ENCODE data around the gene BUD23. TPM values are rescaled to one million over a fixed set of nuclear protein-coding genes. Genes with fewer than 3 reads are reported as not detected.

Gene BUD23, protein sequence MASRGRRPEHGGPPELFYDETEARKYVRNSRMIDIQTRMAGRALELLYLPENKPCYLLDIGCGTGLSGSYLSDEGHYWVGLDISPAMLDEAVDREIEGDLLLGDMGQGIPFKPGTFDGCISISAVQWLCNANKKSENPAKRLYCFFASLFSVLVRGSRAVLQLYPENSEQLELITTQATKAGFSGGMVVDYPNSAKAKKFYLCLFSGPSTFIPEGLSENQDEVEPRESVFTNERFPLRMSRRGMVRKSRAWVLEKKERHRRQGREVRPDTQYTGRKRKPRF
- 57.7 and 61.8 TPM in 2 replicates for total RNA-seq

DNA sequence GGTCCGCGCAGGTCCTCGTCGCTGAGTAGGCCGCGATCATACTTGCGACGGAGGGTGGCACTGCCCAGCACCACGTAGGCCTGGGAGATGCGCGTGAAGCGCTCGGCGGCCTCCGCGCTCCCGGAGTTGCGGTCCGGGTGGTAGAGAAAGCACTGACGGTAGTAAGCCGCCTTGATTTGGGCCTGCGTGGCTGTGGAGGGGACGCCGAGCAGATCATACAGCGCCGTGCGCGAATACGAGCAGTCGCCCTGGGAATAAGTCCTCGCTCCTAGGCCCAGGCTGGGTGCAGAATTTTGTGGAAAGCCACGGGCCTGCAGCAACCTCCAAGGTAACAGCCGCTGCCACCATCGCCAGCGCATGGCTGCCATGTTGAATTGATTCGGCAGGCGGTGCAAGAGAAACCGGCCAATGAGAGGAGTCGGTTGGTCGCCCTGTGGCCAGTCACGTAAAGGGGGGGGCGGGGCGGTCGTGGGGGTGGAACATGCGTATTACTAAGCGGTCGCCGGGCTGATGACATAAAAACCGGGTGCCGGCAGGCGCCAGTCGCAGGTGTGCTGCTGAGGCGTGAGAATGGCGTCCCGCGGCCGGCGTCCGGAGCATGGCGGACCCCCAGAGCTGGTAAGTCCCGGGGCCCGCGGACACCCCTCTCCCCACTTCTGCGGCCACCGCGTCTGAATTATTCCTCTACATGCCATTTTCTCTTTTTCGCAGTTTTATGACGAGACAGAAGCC lies at the start of gene BUD23, which contains the start of gene DNAJC30:
TSS of gene BUD23 (plus strand) at position 542 of the 732 bp plus-strand sequence. CDS start at position 571, 29 bp downstream.
TSS of gene DNAJC30 (minus strand) at position 398 of the 732 bp plus-strand sequence. CDS start at position 368, 30 bp downstream.

DNA sequence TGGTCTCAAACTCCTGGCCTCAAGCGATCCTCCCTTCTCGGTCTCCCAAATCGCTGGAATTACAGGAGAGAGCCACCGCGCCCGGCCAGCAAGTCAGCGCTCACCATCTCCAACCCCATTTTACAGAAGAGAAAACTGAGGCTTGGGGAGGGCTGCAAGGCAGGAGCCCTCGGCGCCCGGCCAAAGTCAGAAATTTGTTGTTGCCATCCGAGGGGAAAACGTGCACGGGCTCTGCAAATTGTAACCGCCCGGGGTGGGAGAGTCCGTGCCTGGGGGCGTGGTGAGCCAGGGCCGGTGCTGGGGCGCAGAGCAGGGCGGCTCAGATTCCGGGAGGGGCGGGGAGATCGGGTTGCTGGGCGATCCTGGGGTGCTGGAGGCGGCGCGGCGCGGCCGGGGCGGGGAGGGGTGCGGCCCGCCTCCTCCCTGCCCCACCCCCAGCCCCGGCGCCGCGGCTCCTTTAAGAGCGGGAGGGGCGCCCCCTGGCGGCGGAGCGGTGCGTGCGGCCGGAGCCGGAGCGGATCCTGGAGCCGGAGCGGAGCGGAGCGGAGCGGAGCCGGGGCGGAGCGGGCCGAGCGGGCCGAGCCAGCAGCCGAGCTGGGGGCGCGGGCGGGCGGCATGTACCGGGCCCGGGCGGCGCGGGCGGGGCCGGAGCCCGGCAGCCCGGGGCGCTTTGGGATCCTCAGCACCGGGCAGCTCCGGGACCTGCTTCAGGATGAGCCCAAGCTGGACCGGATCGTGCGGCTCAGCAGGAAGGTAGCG lies 15.9 kb upstream of the BUD23 start, which contains the start of gene VPS37D:
TSS of gene VPS37D (plus strand) at position 488 of the 759 bp plus-strand sequence. CDS start at position 616, 128 bp downstream.

DNA sequence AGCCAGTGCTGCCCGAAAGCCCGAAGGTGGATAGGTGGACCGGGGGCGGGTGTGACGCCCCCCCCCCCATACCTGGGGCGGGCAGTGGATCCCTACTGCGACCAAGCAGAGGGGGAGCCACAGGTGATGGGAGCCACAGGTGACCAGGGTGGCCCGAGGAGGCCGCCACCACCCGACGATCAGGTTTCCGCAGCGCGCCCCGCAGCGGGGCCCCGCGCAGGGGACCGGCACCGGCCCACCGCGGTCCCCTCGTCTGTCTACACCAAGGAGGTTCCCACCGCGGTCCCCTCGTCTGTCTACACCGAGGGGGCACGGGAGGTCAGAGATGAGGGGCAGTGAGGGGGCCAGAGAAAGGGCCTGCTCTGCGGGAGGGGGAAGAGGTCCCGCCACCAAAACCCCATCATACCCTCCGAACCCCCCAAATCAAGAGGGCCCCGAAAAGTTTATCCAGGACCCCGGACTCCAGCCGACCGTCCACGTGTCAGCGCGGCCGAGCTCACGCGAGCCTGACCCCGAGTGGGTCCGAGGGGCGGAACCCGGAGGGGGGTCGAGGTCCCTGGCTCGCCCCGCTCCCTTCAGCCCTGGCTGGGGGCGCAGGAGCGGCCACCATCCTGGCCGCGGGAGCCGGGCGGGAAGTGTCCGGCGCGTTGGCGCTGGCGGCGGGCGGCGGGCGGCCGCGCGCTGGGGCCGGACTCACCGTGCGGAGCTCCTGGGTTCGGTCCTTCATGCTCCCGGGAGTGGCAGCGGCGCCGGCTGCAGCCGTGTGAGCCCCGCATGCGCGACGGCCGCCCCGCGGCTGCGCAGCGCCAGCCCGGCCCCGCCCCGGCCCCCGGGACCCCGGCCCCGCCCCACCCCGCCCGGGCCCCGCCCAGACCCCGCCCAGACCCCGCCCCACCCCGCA lies 35.8 kb downstream of the BUD23 start, which contains the start of gene STX1A:
TSS of gene STX1A (minus strand) at position 765 of the 901 bp plus-strand sequence. CDS start at position 727, 38 bp downstream.

GRCh38 chr7:73738612-73739386 lies 55.4 kb downstream of the BUD23 start, which contains the start of gene ABHD11:
ABHD11 (minus strand) TSS chr7:73738802; CDS start chr7:73738770, 32 bp downstream.

Other genes starting within 250 kb of the BUD23 start
- gene FZD9, start 249.8 kb upstream of the BUD23 start, total RNA-seq, result 0.85 and 1.4 TPM in 2 replicates
- gene BAZ1B, start 161.3 kb upstream of the BUD23 start, total RNA-seq, result 45.8 and 54.6 TPM in 2 replicates
- gene BCL7B, start 125.9 kb upstream of the BUD23 start, total RNA-seq, result 12.7 and 19.2 TPM in 2 replicates
- 76.4 and 97.0 TPM in 2 replicates for gene TBL2, start 105.0 kb upstream of the BUD23 start, total RNA-seq
- 0.37 and 0.57 TPM in 2 replicates for gene MLXIPL, start 59.1 kb upstream of the BUD23 start, total RNA-seq
- gene VPS37D, start 15.8 kb upstream of the BUD23 start, total RNA-seq, result 5.7 and 6.8 TPM in 2 replicates
- 1.8 and 2.6 TPM in 2 replicates for gene DNAJC30, start 144 bp upstream of the BUD23 start, total RNA-seq
- gene STX1A, start 36.1 kb downstream of the BUD23 start, total RNA-seq, result 10.2 and 10.7 TPM in 2 replicates
- 5.7 and 6.1 TPM in 2 replicates for gene ABHD11, start 55.2 kb downstream of the BUD23 start, total RNA-seq
- gene CLDN3, start 86.7 kb downstream of the BUD23 start, total RNA-seq, result not detected in 2 replicates
- 0.14 and 1.5 TPM in 2 replicates for gene CLDN4, start 147.4 kb downstream of the BUD23 start, total RNA-seq
- gene METTL27, start 158.9 kb downstream of the BUD23 start, total RNA-seq, result 2.3 and 7.4 TPM in 2 replicates
- not detected in 2 replicates for gene TMEM270, start 177.6 kb downstream of the BUD23 start, total RNA-seq

Measured in smooth muscle cell of bladder (primary cell).